Endothelial cell of umbilical vein (primary cell): ENCODE measurements around the gene GPATCH1. TPM values are rescaled to one million over a fixed set of nuclear protein-coding genes. Genes with fewer than 3 reads are reported as not detected.

Experiments used
- BruUV-seq: library from RNA; stranded (reverse); fragments of 400-500 nt; replicated peaks from 2 replicates; lab custom pipeline; 2021; lab: Mats Ljungman, UMichigan
- CTCF ChIA-PET: fragments of 300-600, 350-600 bp; sonication (Branson Sonifier 250); formaldehyde crosslinking; loops from one replicate; lab custom pipeline; 2021; ENCODE audit warnings: antibody characterized with exemption, inconsistent platforms; lab: Charles Lee
- POLR2A ChIA-PET: fragments of 300-600, 350-600 bp; sonication (Branson Sonifier 250); formaldehyde crosslinking; loops from one replicate; lab custom pipeline; 2021; ENCODE audit warnings: antibody characterized with exemption, inconsistent platforms; lab: Charles Lee
- DNase-seq: peaks from one replicate; pipeline ENCODE4 v3.0.0-alpha.2; 2011; ENCODE audit warnings: low read depth, low spot score
- FAIRE-seq: peaks from 2 replicates; lab custom pipeline; 2011; peaks lifted over from hg19 to GRCh38; lab: Jason Lieb, UNC
- H2AFZ ChIP-seq: 2 replicates; pipeline ENCODE4 v1.6.0; 2012; ENCODE audit warnings: low read depth, low read length, control low read depth, inconsistent platforms
- H3K27ac ChIP-seq: 2 replicates; pipeline ENCODE4 v1.5.1; 2011; ENCODE audit warnings: low read depth, mild to moderate bottlenecking, control low read depth, low read length, moderate library complexity; ENCODE audit not compliant: insufficient read depth
- H3K27me3 ChIP-seq, 2 experiments: 2 replicates each; pipeline versions ENCODE4 v1.6.0 to v1.6.1; 2011; ENCODE audit warnings: low read length in 2 of 2, mixed read lengths in 1 of 2; ENCODE audit not compliant: control insufficient read depth in 2 of 2, insufficient read depth in 2 of 2
- H3K36me3 ChIP-seq, 2 experiments: 2 replicates in 1 of 2; 3 replicates in 1 of 2; pipeline ENCODE4 v1.5.1; 2011; ENCODE audit warnings: low read length in 2 of 2, mild to moderate bottlenecking in 1 of 2, moderate library complexity in 1 of 2; ENCODE audit not compliant: control insufficient read depth in 2 of 2, insufficient read depth in 2 of 2; ENCODE audit errors: extremely low read depth in 1 of 2
- H3K4me1 ChIP-seq: 3 replicates; pipeline ENCODE4 v1.5.1; 2011; ENCODE audit warnings: mild to moderate bottlenecking, low read length; ENCODE audit not compliant: control insufficient read depth, insufficient read depth; ENCODE audit errors: extremely low read depth
- H3K4me2 ChIP-seq: 2 replicates; pipeline ENCODE4 v1.6.1; 2011; ENCODE audit warnings: low read length, control low read depth, mixed read lengths; ENCODE audit not compliant: insufficient read depth
- H3K4me3 ChIP-seq, 3 experiments: fragments of 200-600 bp in 1 of 3; sonication (generic), shearing (Covaris generic) in 1 of 3; replicated peaks in 1 of 3; 2 replicates each; pipeline ENCODE4 v1.5.1; 2011 to 2016; ENCODE audit warnings: control low read depth in 3 of 3, low read length in 3 of 3, mild to moderate bottlenecking in 2 of 3, inconsistent platforms in 1 of 3, low read depth in 1 of 3, moderate library complexity in 1 of 3; ENCODE audit not compliant: insufficient read depth in 1 of 3
- H3K79me2 ChIP-seq: 2 replicates; pipeline ENCODE4 v1.6.0; 2012; ENCODE audit warnings: low read length, inconsistent platforms; ENCODE audit not compliant: control insufficient read depth, insufficient read depth
- H3K9ac ChIP-seq: replicated peaks from 2 replicates; pipeline ENCODE3; 2011; ENCODE audit warnings: low read length, control low read depth; ENCODE audit not compliant: insufficient read depth; ENCODE audit errors: extremely low read depth
- H3K9me1 ChIP-seq: replicated peaks from 3 replicates; pipeline ENCODE4 v1.6.0; 2011; ENCODE audit warnings: mild to moderate bottlenecking, low read length; ENCODE audit not compliant: control insufficient read depth, insufficient read depth; ENCODE audit errors: extremely low read depth
- H3K9me3 ChIP-seq: replicated peaks from 2 replicates; pipeline ENCODE4 v1.5.1; 2012; ENCODE audit warnings: low read length, inconsistent platforms; ENCODE audit not compliant: control insufficient read depth, insufficient read depth
- H4K20me1 ChIP-seq: replicated peaks from 2 replicates; pipeline ENCODE3; 2011; ENCODE audit warnings: mild to moderate bottlenecking, low read length; ENCODE audit not compliant: control insufficient read depth, insufficient read depth; ENCODE audit errors: extremely low read depth
- CTCF ChIP-seq, 2 donors: IDR thresholded peaks; 1 replicate in 1 of 2; 2 replicates in 1 of 2; pipeline ENCODE4 v1.5.1; 2011; ENCODE audit warnings: low read length in 2 of 2, mild to moderate bottlenecking in 2 of 2, moderate library complexity in 2 of 2, control low read depth in 1 of 2, inconsistent platforms in 1 of 2, low read depth in 1 of 2; ENCODE audit not compliant: insufficient read depth in 1 of 2; ENCODE audit errors: extremely low read depth in 1 of 2
- EZH2 ChIP-seq: IDR thresholded peaks from 2 replicates; pipeline ENCODE4 v1.6.1; 2012; ENCODE audit warnings: borderline replicate concordance, low read depth, mild to moderate bottlenecking, moderate library complexity, low read length, inconsistent platforms; ENCODE audit not compliant: severe bottlenecking
- FOS ChIP-seq: IDR thresholded peaks from 2 replicates; pipeline ENCODE4 v1.6.1; 2011; ENCODE audit warnings: mild to moderate bottlenecking, low read length, moderate library complexity, borderline replicate concordance; ENCODE audit not compliant: insufficient read depth
- GATA2 ChIP-seq: IDR thresholded peaks from 2 replicates; pipeline ENCODE4 v1.7.0; 2011; ENCODE audit warnings: low read depth, mild to moderate bottlenecking, moderate library complexity, mixed read lengths, low read length; ENCODE audit not compliant: insufficient read length, insufficient read depth
- JUN ChIP-seq: IDR thresholded peaks from 2 replicates; pipeline ENCODE4 v1.6.1; 2011; ENCODE audit warnings: borderline replicate concordance, low read depth; ENCODE audit not compliant: insufficient read length, insufficient read depth
- MYC ChIP-seq: IDR thresholded peaks from one replicate; pipeline ENCODE4 v1.6.1; 2011; ENCODE audit warnings: mild to moderate bottlenecking, low read depth, low read length
- POLR2A ChIP-seq: IDR thresholded peaks from 2 replicates; pipeline ENCODE4 v1.6.1; 2012; ENCODE audit warnings: low read depth, mild to moderate bottlenecking, control low read depth, low read length
- POLR2AphosphoS5 ChIP-seq: IDR thresholded peaks from 2 replicates; pipeline ENCODE4 v1.6.1; 2012; ENCODE audit warnings: low read depth, mild to moderate bottlenecking, control low read depth, low read length, moderate library complexity; ENCODE audit not compliant: insufficient read depth
- dilution Hi-C: fragments of 300-500 bp; cut with MboI; formaldehyde crosslinking; loops from one replicate; pipeline ENCODE4 v1.15.0; 2019; ENCODE audit warnings: low sequenced_read_pairs; ENCODE audit not compliant: extremely low pct_ligation_motif_present
- intact Hi-C: fragments of 100-400 bp; cut with micrococcal nuclease; formaldehyde crosslinking; loops from one replicate; pipeline ENCODE4 v1.10.0; 2022
- polyA plus RNA-seq, 4 experiments: library from polyadenylated mRNA; depleted of rRNA in 3 of 4; stranded (reverse) in 3 of 4; unstranded in 1 of 4; fragments of >200 nt; gene quantifications; 2 replicates each; pipeline versions ENCODE4 v1.2.1 to v1.2.3, GENCODE V29; 2011 to 2012; ENCODE audit warnings: missing spikeins in 1 of 4
- total RNA-seq: library from RNA; stranded (reverse); gene quantifications from 2 replicates; pipeline ENCODE4 v1.2.3, GENCODE V29; 2021
- TF ChIP-seq, protein P1 (sequence below): IDR thresholded peaks from 2 replicates; pipeline ENCODE4 v1.6.1; 2011; ENCODE audit not compliant: insufficient read depth, insufficient read length

GPATCH1 gene
- total and polyA plus RNA-seq, 2 donors (not counting 3 experiments of a cell fraction or from before 2014, with no cell fraction given), result 4.5 to 9.2 TPM

DNA sequence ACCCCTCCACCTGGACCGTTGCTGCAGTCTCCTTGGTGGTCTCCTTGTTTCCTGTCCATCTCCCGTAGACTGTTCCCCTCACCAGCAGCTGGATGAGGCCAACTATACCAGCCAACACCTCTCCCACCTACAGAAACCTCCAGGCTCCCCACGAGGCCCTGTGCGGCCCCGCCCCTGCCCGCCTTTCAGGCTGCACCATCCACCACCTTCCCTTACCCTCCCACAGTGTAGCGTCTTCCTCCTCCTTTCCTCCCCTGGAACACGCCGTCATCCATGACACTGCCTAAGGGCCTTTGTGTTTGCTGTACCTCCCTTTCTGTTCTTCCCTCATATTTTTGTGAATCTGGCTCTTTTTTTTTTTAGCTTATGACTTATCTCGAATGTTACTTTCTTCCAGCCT is 27.2 kb downstream of the GPATCH1 start:
- H3K4me3 ChIP-seq, result no peak overlapping the region
- DNase-seq (no peak), FAIRE-seq (no peak)
- H3K9me3 ChIP-seq, result no peaks in the 10 kb centered on the region
- no peaks in the 10 kb centered on the region for H3K27me3 ChIP-seq
- H3K27ac ChIP-seq, result no peak overlapping the region
- H3K36me3 ChIP-seq, result peaks cover 10 to 13% of the 10 kb centered on the region in 2 experiments
- H2AFZ ChIP-seq, result no peak overlapping the region
- H3K9me1 ChIP-seq, result no peaks in the 10 kb centered on the region
- BruUV-seq, result no TSS peak
- TF ChIP-seq POLR2AphosphoS5 (no peak), EZH2 (no peak), FOS (no peak), POLR2A (no peak), GATA2 (no peak), MYC (no peak), JUN (no peak), CTCF (IDR thresholded peaks at IDR 0.05; ENCODE audit: extremely low read depth in 1 of 2, insufficient read depth in 1 of 2, low read depth in 1 of 2, low read length in 2 of 2) (no peak)
- TF ChIP-seq, protein P1, sequence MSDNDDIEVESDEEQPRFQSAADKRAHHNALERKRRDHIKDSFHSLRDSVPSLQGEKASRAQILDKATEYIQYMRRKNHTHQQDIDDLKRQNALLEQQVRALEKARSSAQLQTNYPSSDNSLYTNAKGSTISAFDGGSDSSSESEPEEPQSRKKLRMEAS, result no peak
- CTCF ChIA-PET, result no interaction called here
- intact Hi-C loops, result no loop called here
- H4K20me1 ChIP-seq, result no peaks in the 10 kb centered on the region
- H3K4me2 ChIP-seq, result no peak overlapping the region
- no peaks in the 10 kb centered on the region for H3K79me2 ChIP-seq
- H3K4me1 ChIP-seq, result peaks cover 3% of the 10 kb centered on the region
- dilution Hi-C loops, result no loop called here
- no peak overlapping the region for H3K9ac ChIP-seq
- POLR2A ChIA-PET, result no interaction called here
